H9 (cell line): Measurements from ENCODE around the gene IL18R1. TPM values are rescaled to one million over a fixed set of nuclear protein-coding genes. Genes with fewer than 3 reads are reported as not detected.

ENCODE experiments used
- DNase-seq: peaks from one replicate; pipeline ENCODE4 v3.0.0-alpha.2; 2017
- H2AFZ ChIP-seq: one replicate; pipeline ENCODE4 v1.6.1; 2013; ENCODE audit warnings: mild to moderate bottlenecking, low read length, control low read depth, moderate library complexity
- H2AK5ac ChIP-seq: 2 replicates; pipeline ENCODE4 v1.6.1; 2013; ENCODE audit warnings: low read length, control low read depth, mixed read lengths; ENCODE audit not compliant: insufficient read length
- H2BK120ac ChIP-seq: one replicate; pipeline ENCODE4 v1.6.1; 2013; ENCODE audit warnings: low read depth, mild to moderate bottlenecking, low read length, control low read depth, inconsistent platforms; ENCODE audit not compliant: poor library complexity, severe bottlenecking
- H2BK12ac ChIP-seq: 2 replicates; pipeline ENCODE4 v1.6.1; 2013; ENCODE audit warnings: low read length, control low read depth, mixed read lengths, low read depth; ENCODE audit not compliant: insufficient read length
- H2BK15ac ChIP-seq: 2 replicates; pipeline ENCODE4 v1.6.1; 2013; ENCODE audit warnings: low read depth, low read length, control low read depth
- H2BK20ac ChIP-seq: one replicate; pipeline ENCODE4 v1.6.1; 2013; ENCODE audit warnings: low read depth, mild to moderate bottlenecking, low read length, control low read depth, inconsistent platforms; ENCODE audit not compliant: poor library complexity, severe bottlenecking
- H2BK5ac ChIP-seq: 2 replicates; pipeline ENCODE4 v1.6.1; 2013; ENCODE audit warnings: low read length, control low read depth, mixed read lengths; ENCODE audit not compliant: insufficient read length
- H3K14ac ChIP-seq: 2 replicates; pipeline ENCODE4 v1.6.1; 2013; ENCODE audit warnings: low read length, control low read depth; ENCODE audit not compliant: insufficient read depth
- H3K18ac ChIP-seq: 2 replicates; pipeline ENCODE4 v1.6.1; 2013; ENCODE audit warnings: low read depth, mild to moderate bottlenecking, mixed read lengths, low read length, control low read depth; ENCODE audit not compliant: insufficient read length
- H3K23ac ChIP-seq: 2 replicates; pipeline ENCODE4 v1.6.1; 2013; ENCODE audit warnings: low read length, control low read depth, mixed read lengths, low read depth; ENCODE audit not compliant: insufficient read length
- H3K23me2 ChIP-seq: 2 replicates; pipeline ENCODE4 v1.6.1; 2013; ENCODE audit warnings: low read depth, mild to moderate bottlenecking, mixed read lengths, low read length, control low read depth; ENCODE audit not compliant: insufficient read length, poor library complexity, severe bottlenecking
- H3K27ac ChIP-seq: 2 replicates; pipeline ENCODE4 v1.5.1; 2013; ENCODE audit warnings: low read length, control low read depth, mixed read lengths, low read depth; ENCODE audit not compliant: insufficient read length
- H3K27me3 ChIP-seq: 2 replicates; pipeline ENCODE4 v1.6.1; 2013; ENCODE audit warnings: low read length, control low read depth, inconsistent platforms; ENCODE audit not compliant: insufficient read depth
- H3K4ac ChIP-seq: 2 replicates; pipeline ENCODE4 v1.6.1; 2013; ENCODE audit warnings: low read depth, mild to moderate bottlenecking, control low read depth, inconsistent platforms, low read length, moderate library complexity
- H3K4me1 ChIP-seq: 2 replicates; pipeline ENCODE4 v1.6.1; 2013; ENCODE audit warnings: low read length, control low read depth, inconsistent platforms; ENCODE audit not compliant: insufficient read depth
- H3K4me2 ChIP-seq: 2 replicates; pipeline ENCODE4 v1.6.1; 2013; ENCODE audit warnings: low read length, control low read depth, mixed read lengths; ENCODE audit not compliant: insufficient read length, insufficient read depth
- H3K56ac ChIP-seq: 2 replicates; pipeline ENCODE4 v1.6.1; 2013; ENCODE audit warnings: low read depth, mild to moderate bottlenecking, mixed read lengths, low read length, control low read depth; ENCODE audit not compliant: insufficient read length
- H3K79me1 ChIP-seq: 2 replicates; pipeline ENCODE4 v1.6.1; 2013; ENCODE audit warnings: low read depth, mild to moderate bottlenecking, moderate library complexity, low read length, control low read depth, inconsistent platforms; ENCODE audit not compliant: insufficient read depth, poor library complexity, severe bottlenecking
- H3K79me2 ChIP-seq: 2 replicates; pipeline ENCODE4 v1.6.1; 2013; ENCODE audit warnings: low read length, control low read depth, inconsistent platforms; ENCODE audit not compliant: insufficient read depth
- H3K9ac ChIP-seq: 2 replicates; pipeline ENCODE4 v1.6.1; 2013; ENCODE audit warnings: low read length, control low read depth, mixed read lengths; ENCODE audit not compliant: insufficient read length; ENCODE audit errors: extremely low read depth
- H3K9me3 ChIP-seq: one replicate; pipeline ENCODE4 v1.6.1; 2013; ENCODE audit warnings: low read depth, low read length, inconsistent platforms; ENCODE audit not compliant: control insufficient read depth
- H3T11ph ChIP-seq: one replicate; pipeline ENCODE4 v1.6.1; 2013; ENCODE audit warnings: mild to moderate bottlenecking, low read length, control low read depth, inconsistent platforms
- H4K20me1 ChIP-seq: one replicate; pipeline ENCODE4 v1.6.1; 2013; ENCODE audit not compliant: control insufficient read depth, insufficient read length, insufficient read depth
- H4K5ac ChIP-seq: 2 replicates; pipeline ENCODE4 v1.6.1; 2013; ENCODE audit warnings: low read depth, mild to moderate bottlenecking, mixed read lengths, low read length, control low read depth; ENCODE audit not compliant: insufficient read length
- H4K8ac ChIP-seq: replicated peaks from 2 replicates; pipeline ENCODE4 v1.6.1; 2013; ENCODE audit warnings: low read length, control low read depth, mixed read lengths, low read depth; ENCODE audit not compliant: insufficient read length
- H4K91ac ChIP-seq: 2 replicates; pipeline ENCODE4 v1.6.1; 2013; ENCODE audit warnings: low read depth, mild to moderate bottlenecking, moderate library complexity, mixed read lengths, low read length, control low read depth; ENCODE audit not compliant: insufficient read length
- H3K27ac Mint-ChIP-seq, 3 experiments: 2 replicates in 2 of 3; 3 replicates in 1 of 3; pipeline ENCODE4 v1.8.0; 2020 to 2021; ENCODE audit warnings: mixed read lengths in 3 of 3, mild to moderate bottlenecking in 1 of 3, moderate library complexity in 1 of 3
- H3K27me3 Mint-ChIP-seq: 2 replicates; pipeline ENCODE4 v1.8.0; 2021; ENCODE audit warnings: low read depth, mild to moderate bottlenecking, moderate library complexity, mixed read lengths
- H3K36me3 Mint-ChIP-seq, 3 experiments: 2 replicates in 2 of 3; 3 replicates in 1 of 3; pipeline ENCODE4 v1.8.0; 2020 to 2021; ENCODE audit warnings: low read depth in 3 of 3, mixed read lengths in 3 of 3; ENCODE audit not compliant: insufficient read depth in 1 of 3
- H3K4me1 Mint-ChIP-seq, 2 experiments: 2 replicates each; pipeline ENCODE4 v1.8.0; 2020; ENCODE audit warnings: mixed read lengths in 2 of 2
- H3K4me3 Mint-ChIP-seq, 2 experiments: 2 replicates in 1 of 2; 3 replicates in 1 of 2; pipeline ENCODE4 v1.8.0; 2020 to 2021; ENCODE audit warnings: mild to moderate bottlenecking in 2 of 2, mixed read lengths in 2 of 2, moderate library complexity in 1 of 2
- H3K9me3 Mint-ChIP-seq, 2 experiments: 2 replicates in 1 of 2; 3 replicates in 1 of 2; pipeline ENCODE4 v1.8.0; 2020; ENCODE audit warnings: mild to moderate bottlenecking in 2 of 2, mixed read lengths in 2 of 2, moderate library complexity in 1 of 2
- WGBS: extraction: QIAGEN DNeasy Blood & Tissue Kit; methylation state at CpG from one replicate; pipeline ENCODE4 v1.1.7; 2013; ENCODE audit warnings: missing lambda C conversion rate, low lambda C conversion rate, mixed read lengths; ENCODE audit not compliant: insufficient read length; ENCODE audit errors: extremely low coverage; 5-methylcytosine and 5-hydroxymethylcytosine counted together
- total RNA-seq: library from RNA; stranded (reverse); gene quantifications from 2 replicates; pipeline ENCODE4 v1.2.1, GENCODE V29; 2021
- TF ChIP-seq, protein P1 (sequence below): fragments of 200-600 bp; sonication (generic); conservative IDR thresholded peaks from 3 replicates; pipeline ENCODE4 v1.8.0; 2021; ENCODE audit warnings: antibody characterized with exemption, mild to moderate bottlenecking

Gene IL18R1
- total RNA-seq, 1 experiment from 2014 or later = not detected

DNA sequence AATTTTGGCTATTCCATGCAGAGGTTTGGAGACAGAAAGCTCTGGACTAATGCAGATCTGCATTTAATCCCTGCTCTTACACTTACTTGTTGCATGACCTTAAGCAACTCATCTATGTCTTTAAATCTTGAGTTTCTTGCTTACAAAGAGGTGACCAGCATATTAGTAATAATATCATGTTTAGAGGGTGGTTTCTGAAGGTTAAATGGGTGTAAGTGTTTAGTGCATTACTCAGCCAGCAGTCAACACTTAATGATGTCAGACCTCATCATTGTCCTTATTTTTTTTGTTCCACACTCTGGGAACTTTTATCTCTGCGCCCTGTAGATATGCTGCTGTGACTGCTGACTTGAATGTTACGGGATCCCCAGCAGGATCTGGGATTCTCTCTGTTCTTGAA lies 42.6 kb upstream of the IL18R1 start:
- Histone ChIP-seq H4K20me1 (no peaks in the 10 kb centered on the region), H3K14ac (no peak overlapping the region), H2AFZ (no peak overlapping the region), H2BK5ac (no peak overlapping the region), H3K18ac (no peak overlapping the region), H3K9ac (no peak overlapping the region), H3K27me3 (no peaks in the 10 kb centered on the region), H3K9me3 (no peaks in the 10 kb centered on the region), H3K79me1 (no peaks in the 10 kb centered on the region), H3T11ph (no peak overlapping the region), H2AK5ac (no peak overlapping the region), H3K4ac (no peak overlapping the region), H2BK12ac (no peak overlapping the region), H3K56ac (no peak overlapping the region), H3K23ac (no peak overlapping the region), H2BK15ac (no peak overlapping the region), H3K23me2 (no peaks in the 10 kb centered on the region), H4K8ac (no peak overlapping the region), H4K5ac (no peak overlapping the region), H3K4me1 (no peaks in the 10 kb centered on the region), H3K27ac (no peak overlapping the region), H3K79me2 (no peaks in the 10 kb centered on the region), H2BK120ac (no peak overlapping the region), H2BK20ac (no peak overlapping the region), H3K4me2 (no peak overlapping the region), H4K91ac (no peak overlapping the region)
- WGBS = no CpG with 5 or more reads among the region's 2 CpGs
- peaks cover 0 to 6% of the 10 kb centered on the region in 2 experiments; a peak in 4 of 5 replicates for H3K9me3 Mint-ChIP-seq
- H3K27me3 Mint-ChIP-seq = peaks cover 4% of the 10 kb centered on the region; the same call in 1 of the 2 replicates
- 0 out of 7 replicates have a peak, but pooled peaks cover 0 to 2% (median 0%) of the 10 kb centered on the region in 3 experiments for H3K36me3 Mint-ChIP-seq
- H3K4me3 Mint-ChIP-seq = no peak overlapping the region
- H3K4me1 Mint-ChIP-seq = no peaks in the 10 kb centered on the region
- DNase-seq = no peak
- TF ChIP-seq, protein P1, sequence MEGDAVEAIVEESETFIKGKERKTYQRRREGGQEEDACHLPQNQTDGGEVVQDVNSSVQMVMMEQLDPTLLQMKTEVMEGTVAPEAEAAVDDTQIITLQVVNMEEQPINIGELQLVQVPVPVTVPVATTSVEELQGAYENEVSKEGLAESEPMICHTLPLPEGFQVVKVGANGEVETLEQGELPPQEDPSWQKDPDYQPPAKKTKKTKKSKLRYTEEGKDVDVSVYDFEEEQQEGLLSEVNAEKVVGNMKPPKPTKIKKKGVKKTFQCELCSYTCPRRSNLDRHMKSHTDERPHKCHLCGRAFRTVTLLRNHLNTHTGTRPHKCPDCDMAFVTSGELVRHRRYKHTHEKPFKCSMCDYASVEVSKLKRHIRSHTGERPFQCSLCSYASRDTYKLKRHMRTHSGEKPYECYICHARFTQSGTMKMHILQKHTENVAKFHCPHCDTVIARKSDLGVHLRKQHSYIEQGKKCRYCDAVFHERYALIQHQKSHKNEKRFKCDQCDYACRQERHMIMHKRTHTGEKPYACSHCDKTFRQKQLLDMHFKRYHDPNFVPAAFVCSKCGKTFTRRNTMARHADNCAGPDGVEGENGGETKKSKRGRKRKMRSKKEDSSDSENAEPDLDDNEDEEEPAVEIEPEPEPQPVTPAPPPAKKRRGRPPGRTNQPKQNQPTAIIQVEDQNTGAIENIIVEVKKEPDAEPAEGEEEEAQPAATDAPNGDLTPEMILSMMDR = no peak
- no peak overlapping the region for H3K27ac Mint-ChIP-seq
